ENCODE data around the gene TMC7.

TMC7 gene

DNA sequence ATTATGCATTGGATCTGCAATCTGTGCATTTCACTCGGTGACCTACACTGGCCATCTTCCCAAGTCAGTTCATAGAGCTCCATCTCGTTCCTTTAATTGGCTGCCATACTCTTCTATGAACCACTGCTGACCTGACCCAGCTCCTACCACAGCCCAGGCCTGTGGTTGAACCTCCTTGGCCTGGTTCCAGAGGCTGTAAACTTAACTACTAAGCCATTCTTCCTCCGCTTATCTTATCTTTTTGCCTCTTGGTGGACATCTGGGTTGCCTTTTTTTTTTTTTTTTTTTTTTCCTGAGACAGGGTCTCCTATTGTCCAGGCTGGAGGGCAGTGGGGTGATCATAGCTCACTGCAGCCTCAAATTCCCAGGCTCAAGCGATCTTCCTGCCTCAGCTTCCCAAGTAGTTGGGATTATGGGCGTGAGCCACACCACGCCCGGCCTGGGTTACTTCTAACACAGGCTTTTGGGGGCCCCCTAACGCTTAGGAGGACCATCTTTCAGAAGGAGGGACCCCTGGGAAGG is 102.0 kb downstream of the TMC7 start:
- in situ Hi-C loops (cut with HindIII; ENCODE audit: low sequenced_read_pairs) = no loop called here

DNA sequence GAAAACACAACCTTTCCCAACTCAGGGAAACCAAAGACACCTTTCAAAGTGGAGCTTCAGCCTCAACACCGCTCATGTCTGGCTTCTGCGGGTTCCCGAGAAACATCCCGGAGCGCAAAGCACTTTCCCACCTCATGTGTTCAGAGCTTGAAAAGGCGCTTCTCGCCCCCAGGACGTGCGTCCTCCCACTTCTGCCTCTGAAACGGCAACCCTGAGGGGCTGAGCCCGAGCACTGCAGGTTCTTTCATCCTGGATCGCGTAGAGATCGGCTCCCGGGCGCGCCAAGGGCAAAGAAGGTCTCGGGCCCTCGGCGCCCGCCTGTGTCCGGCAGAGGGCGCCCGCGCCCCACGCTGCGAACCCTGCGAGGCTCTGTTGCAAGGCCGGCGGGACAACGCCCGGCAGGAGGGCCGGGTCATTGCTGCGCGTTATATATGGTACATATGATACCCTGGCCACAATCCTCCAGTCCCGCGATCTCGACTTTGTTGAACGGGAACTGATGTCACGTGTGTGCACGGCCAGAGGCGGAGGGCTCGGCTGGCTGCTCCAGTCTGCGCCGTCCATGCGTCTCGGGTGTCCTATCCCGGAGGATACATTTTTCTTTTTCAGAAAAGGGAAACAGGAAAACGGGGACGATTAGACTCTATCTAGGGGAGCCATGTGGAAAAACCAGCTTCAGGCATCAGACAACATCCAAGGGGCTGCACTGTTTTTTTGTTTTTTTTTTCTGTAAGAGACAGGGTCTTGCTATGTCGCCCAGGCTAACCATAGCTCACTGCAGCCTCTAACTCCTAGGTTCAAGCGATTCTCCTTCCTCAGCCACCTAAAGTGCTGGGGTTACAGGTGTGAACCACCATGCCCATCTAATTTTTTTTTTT is 102.8 kb downstream of the TMC7 start:
- in situ Hi-C loops (cut with HindIII; ENCODE audit: low sequenced_read_pairs) = no loop called here

DNA sequence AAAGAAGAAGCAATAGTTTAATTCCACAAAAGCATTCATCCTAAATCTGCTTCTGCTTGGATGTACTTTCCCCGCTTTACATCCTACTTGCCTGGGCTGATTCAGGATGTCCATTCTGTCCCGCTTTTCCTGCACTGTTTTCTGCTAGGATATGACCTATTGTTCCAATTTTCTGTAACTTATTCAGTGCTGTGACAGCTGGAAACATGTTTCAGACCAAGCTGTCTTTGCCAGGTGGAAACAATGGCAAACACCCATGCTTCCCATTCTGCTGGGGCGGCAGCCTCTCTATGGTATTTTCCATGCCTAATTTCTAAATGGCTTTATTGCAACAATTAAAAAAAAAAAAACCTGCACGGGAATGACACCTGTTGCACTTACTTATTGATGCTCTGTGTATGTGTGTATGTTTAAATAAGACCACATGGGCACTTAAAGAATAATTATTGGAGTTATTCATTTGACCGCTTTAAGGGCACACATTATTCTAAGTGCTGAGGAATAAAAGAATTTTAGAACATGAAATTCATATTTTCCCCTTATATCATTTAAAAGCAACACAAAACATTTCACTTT is 104.7 kb downstream of the TMC7 start:
- in situ Hi-C loops (cut with HindIII; ENCODE audit: low sequenced_read_pairs) = no loop called here

DNA sequence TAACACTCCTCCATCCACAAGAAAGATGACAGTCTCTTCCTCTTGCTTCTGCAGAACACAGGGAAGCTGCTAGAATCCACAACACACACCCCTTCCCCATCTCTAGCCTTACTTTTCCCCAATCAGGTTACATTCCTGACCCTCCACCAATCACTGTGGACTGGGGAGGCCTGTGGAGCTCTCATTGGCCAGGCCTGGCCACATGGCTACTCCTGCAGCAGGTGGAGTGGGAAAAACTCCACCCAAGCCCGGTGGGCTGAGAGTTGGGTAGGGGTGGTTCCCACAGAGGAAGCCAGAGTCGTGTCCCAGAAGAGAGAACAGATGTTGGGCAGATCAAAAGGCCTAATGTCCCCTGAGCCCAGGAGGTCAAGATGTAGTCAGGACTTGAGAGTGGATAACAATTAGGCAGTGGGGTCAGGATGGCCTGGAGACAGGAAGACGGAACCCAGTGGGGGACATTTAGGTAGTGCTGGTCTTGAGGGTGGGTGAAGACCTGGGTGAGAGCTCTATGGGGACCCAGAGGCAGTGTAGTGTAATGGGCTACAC is 105.7 kb downstream of the TMC7 start:
- in situ Hi-C loops (cut with HindIII; ENCODE audit: low sequenced_read_pairs) = no loop called here

DNA sequence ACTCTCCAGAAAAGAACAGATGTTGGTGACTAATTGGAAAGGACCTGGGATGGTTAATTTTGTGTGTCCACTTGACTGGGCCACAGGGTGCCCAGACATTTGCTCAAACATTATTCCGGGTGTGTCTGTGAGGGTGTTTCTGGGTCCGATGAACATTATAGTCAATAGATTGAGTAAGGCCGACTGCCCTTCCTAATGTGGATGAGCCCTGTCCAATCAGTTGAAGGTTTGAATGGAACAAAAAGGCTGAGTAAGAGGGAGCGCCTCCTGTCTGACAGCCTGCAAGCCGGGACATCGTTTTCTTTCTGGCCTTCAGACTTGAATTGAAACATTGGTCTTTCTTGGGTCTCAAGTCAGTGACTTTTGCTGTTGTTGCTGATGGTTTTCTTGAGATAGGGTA is 107.2 kb downstream of the TMC7 start:
- in situ Hi-C loops (cut with HindIII; ENCODE audit: low sequenced_read_pairs) = no loop called here

DNA sequence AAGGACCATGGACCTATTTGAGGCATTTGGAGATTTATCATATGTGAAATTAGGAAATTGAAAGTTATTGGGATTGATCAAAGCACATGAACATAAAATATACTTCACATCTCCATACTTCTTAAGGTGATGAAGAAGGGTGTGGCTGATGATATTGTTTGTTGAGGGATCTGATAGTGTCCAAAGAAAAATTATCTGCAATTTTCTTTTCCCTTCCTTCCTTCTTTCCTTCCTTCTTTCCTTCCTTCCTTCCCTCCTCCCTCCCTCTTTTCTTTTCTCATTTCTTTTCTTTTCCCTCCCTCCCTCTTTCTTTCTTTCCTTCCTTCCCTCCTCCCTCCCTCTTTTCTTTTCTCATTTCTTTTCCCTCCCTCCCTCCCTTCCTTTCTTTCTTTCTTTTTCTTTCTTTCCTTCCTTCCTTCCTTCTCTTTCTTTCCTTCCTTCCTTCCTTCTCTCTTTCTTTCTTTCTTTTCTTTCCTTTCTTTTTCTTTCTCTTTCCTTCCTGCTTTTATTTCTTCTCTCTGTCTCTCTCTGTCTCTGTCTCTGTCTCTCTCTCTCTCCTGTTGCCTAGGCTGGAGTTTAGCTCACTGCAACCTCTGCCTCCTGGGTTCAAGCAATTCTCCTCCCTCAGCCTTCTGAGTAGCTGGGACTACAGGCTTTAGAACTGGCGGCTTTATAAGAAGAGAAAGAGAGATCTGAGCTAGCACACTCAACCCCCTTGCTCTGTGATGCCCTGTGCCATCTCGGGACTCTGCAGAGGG is 109.1 kb downstream of the TMC7 start:
- in situ Hi-C loops (cut with HindIII; ENCODE audit: low sequenced_read_pairs) = no loop called here

DNA sequence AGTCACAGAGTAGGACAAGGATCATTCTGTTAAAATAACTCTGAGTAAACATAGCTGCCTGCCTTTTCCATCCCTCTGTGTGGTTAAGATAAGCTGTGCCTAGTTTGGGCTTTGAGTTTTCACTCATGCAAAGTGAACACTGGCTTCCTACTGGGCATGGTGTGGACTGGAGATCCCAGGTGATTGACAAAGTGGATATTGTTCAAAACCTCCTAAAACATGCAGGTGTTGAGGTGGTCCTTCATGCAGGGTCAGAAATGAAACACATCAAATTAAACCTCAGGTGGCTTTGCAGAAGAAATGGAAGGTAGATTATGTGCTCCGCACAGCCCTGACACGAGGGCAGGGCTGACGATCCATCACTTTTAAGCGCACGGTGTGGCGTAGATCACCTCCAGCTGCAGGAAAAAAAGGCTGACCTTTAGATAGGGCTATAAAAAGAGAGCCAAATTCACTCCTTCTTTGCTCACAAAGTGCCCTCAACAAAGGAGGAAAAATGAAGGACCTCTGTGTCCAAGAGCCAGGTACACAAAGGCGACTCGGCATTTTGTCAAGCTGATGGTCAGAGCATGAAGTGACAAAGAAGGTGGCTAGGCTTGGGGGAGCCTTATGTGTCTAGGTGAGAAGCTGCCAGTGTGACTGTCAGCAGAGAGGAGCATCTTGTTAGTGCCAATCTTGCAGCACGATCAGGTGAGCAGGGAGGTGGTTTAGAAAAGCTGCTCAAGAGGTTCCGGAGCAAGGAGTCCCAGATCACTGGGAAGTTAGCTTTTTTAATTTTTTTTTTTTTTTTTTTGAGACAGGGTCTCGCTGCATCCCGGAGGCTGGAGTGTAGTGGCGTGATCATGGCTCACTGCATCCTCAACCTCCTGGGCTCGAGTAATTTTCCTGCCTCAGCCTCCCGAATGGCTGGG is 110.2 kb downstream of the TMC7 start:
- in situ Hi-C loops (cut with HindIII; ENCODE audit: low sequenced_read_pairs) = no loop called here

DNA sequence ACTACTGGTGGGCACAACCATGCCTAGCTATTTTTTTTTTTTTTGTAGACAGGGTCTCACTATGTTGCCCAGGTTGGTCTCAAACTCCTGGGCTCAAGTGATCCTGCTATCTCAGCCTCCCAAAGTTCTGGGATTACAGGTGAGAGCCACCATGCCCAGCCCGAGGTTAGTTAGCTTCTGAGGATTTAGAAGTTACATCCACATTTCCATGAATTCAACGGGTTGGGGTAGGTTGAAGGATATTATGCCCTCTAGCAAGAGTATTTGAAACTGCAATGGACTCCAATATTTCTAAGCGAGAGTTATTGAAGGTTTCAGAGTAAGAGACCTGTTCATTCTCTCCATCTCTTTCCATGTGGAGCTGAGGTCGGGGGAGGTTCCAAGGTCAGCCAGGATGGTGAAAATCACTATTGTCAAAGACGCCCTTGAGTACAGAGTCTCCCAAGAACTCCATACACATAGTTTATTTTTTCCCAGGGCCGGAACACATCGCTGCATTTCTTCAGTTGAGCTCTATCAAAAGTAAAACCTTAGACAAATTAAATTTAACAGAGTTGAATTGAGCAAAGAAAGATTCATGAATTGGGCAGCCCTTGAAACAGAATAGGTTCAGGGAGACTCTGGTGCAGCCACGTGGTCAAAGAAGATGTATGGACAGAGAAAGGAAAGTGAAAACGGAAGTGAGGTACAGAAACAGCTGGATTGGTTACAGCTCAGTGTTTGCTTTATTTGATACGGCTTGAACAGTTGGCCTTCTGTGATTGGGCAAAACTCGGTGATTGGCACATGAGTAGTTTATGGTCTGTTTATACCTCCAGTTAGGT is 111.0 kb downstream of the TMC7 start:
- in situ Hi-C loops (cut with HindIII; ENCODE audit: low sequenced_read_pairs) = loop anchor here (5.0 kb wide), 1 partner anchor 88 kb away; no protein-coding TSS in a partner anchor

DNA sequence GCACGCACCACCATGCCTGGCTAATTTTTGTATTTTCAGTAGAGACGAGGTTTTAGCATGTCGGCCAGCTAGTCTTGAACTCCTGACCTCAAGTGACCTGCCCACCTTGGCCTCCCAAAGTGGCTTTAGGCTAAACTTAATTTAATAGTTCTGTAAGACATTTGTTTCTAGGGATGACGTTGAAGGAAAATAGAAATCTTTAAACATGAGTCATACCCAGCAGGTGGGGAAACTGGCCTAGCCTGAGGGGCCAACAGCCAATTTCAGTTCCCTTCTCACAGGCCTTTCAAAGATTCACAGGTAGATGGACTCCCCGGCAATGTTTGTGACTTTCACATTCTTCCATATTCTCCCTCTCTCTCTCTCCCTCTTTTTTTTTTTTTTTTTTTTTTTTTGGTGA is 111.9 kb downstream of the TMC7 start:
- in situ Hi-C loops (cut with HindIII; ENCODE audit: low sequenced_read_pairs) = loop anchor here (5.0 kb wide), 1 partner anchor 87 kb away; no protein-coding TSS in a partner anchor

DNA sequence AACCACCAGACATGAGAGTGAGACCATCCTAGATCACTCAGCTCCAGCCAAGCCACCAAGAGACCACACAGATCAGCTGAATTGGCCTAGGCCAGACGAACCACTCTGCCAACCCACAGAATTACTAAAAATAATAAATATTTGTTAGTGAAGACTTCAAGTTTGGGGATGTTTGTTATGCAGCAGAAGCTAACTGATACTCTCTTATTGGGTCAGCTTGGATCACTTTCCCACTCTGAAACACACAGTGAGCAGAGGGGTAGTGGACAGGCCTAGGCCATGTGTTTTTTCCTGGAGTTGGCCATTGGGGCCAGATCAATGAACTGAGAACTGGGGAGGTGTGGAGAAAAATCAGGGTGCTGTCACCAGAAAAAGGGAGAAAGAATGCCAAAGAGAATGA is 114.4 kb downstream of the TMC7 start:
- in situ Hi-C loops (cut with HindIII; ENCODE audit: low sequenced_read_pairs) = loop anchor here (5.0 kb wide), 1 partner anchor 84 kb away; no protein-coding TSS in a partner anchor

DNA sequence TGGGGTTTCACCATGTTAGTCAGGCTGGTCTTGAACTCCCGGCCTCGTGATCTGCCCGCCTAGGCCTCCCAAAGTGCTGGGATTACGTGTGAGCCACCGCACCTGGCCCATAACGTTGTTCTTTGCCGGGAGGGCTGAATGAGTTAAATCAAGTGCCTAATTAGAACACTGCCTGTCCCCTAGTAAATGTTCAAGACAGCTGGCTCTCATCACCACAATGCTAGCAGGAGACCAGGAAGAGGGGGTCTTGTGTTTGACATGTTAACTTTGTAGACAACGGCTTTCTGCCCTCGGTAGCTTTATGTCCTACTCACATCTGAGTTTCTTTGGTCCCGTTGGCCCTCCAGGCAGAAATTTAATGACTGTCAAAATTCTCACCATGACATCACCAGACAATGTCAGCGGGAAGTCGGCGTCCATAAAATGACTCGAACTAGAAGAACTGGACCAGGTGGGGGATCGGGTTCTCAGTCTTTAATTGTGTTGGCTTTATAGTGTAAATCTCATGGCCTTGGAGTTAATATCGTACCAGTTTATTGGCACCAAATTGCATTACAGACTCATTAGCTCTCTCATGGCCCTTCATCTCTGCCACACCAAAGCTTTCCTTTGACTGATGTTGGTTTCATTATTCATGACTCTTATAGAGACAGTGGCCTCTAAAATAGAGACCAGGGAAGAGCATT is 118.6 kb downstream of the TMC7 start:
- in situ Hi-C loops (cut with HindIII; ENCODE audit: low sequenced_read_pairs) = no loop called here

DNA sequence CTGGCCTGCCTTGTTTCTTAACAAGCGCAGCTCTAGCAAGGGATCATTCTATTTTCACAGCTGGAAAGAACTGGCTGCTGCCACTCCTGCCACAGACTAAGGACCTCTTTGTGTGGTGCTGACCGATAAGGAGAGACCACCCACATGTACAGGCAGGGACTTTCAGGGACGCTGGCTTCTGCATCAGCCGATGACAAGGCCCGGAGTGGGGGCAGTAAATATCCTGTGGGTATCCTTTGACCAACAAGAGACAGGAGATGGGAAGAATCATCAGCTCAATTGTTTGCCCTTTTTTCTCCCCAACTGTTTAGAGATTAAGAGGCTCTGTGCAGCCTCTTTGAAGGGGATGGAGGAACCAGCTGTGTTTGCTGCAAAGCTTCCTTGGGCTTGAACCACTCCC is 120.9 kb downstream of the TMC7 start:
- in situ Hi-C loops (cut with HindIII; ENCODE audit: low sequenced_read_pairs) = no loop called here

DNA sequence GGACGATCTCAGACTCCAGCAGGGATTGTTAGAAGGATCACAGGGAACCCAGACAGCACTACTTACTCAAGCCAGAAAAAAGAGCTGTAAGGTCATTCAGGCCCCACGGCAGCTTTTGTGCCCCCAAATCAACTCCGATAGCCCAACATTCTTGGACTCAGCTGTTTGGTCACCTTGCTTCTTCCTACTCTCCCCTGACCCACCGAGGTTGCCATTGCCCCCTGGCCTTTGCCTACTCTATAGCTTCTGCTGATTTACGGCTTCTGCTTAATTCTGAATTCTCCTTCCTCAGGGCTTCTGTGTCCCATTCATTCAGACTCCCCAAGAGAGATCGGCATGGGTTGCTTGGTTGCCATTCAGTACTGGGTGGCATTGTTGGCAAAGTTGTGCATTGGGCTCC is 121.4 kb downstream of the TMC7 start:
- in situ Hi-C loops (cut with HindIII; ENCODE audit: low sequenced_read_pairs) = no loop called here

DNA sequence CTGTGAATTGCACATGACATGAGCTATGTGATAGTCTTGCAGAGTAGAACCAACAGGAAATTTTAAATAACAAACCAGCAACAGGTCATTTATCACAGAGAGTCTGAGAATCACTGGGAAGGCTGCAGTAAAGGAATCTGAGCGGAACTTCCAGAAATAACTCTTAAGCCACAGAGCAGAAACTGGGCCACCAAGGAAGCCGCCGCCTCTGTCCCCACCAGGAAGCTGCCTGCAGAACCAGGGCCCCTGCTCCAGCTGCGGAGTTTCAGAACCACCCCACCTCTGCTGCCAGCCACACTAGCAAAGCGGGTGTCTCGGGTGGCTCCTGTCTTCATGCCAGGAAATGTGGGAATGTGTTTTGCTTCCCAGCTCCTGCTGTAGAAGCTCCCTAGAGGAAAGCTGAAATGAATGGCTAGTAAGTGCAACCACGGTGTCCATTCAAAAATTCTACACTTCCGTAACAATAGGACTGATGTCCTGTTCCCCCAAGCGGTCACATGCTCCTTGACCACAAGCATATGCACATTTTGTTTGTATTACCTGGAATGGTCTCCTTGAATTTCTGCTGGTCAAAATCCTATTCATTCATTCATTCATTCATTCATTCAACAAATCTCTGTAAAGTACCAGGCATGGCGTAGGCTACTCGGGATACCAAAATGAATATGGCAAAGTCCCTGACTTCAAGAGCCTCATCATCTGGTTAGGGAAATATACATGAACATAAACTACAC is 122.3 kb downstream of the TMC7 start:
- in situ Hi-C loops (cut with HindIII; ENCODE audit: low sequenced_read_pairs) = no loop called here

DNA sequence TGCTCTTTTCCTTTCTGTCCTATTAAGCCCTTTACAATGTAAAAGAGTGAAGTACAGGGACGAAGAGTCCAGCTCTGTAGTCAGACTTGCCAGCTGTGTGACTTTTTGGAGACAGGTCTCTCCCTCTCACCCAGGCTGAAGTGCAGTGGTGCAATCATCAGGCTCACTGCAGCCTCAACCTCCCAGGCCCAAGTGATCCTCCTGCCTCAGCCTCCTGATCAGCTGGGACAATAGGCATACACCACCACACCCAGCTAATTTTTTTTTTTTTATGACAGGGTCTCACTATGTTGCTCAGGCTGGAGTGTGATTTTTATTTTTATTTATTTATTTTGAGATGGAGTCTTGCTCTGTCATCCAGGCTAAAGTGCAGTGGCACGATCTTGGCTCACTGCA is 122.9 kb downstream of the TMC7 start:
- in situ Hi-C loops (cut with HindIII; ENCODE audit: low sequenced_read_pairs) = no loop called here

DNA sequence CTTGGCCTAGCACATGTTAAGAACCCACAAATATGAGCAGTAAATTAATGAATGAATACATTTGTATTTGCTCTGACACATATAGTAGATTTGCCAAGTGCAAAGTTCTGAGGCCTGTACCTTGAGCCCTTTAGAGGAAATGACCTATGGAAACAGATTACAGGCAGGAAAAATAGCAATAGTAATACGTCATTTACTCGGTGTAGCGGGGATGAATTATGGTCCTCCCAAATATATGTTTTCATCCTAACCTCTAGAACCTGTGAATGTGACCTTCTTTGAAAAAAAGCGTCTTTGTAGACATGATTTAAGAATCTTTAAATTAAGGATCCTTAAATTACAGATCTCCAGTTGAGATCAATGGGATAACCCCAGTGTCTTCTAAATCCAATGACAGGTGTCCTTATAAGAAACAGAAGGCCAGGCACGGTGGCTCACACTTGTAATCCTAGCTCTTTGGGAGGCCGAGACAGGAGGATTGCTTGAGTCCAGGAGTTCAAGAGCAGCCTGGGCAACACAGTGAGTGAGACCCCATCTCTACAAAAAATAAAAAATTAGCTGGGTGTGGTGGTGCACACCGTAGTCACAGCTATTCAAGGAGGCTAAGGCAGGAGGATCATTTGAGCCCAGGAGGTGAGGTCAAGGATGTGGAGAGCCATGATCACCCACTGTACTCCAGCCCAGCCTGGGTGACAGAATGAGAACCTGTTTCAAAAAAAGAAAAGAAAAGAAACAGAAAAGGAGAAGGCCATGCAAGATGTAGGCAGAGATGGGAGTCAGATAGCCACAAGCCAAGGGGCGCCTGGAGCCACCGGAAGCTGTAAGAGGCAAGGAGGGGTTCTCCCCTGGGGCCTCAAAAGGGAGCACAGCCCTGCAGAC is 124.9 kb downstream of the TMC7 start:
- in situ Hi-C loops (cut with HindIII; ENCODE audit: low sequenced_read_pairs) = no loop called here

DNA sequence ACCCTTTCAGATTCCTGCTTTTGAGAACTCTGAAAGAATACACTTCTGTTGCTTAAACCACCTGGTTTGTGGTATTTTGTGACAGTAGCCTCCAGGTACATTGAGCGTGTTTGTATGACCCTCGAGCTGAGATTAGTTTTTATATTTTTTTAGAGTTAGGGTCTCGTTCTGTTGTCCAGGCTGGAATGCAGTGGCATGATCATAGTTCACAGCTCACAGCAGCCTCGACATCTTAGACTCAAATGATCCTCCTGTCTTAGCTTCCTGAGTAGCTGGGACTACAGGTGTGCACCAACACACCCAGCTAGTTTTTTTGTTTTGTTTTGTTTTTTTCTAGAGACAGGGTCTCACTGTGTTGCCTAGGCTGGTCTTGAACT is 125.5 kb downstream of the TMC7 start:
- in situ Hi-C loops (cut with HindIII; ENCODE audit: low sequenced_read_pairs) = no loop called here
